Measurements from ENCODE around the gene MCUB. TPM values are rescaled to one million over a fixed set of nuclear protein-coding genes. Genes with fewer than 3 reads are reported as not detected.

The MCUB gene
- total and polyA plus RNA-seq, 9 of the 15 experiments (the other 6 are each of a cell fraction or from before 2014, with no cell fraction given) = 1.4 to 21.5 (median 5.4) TPM

DNA sequence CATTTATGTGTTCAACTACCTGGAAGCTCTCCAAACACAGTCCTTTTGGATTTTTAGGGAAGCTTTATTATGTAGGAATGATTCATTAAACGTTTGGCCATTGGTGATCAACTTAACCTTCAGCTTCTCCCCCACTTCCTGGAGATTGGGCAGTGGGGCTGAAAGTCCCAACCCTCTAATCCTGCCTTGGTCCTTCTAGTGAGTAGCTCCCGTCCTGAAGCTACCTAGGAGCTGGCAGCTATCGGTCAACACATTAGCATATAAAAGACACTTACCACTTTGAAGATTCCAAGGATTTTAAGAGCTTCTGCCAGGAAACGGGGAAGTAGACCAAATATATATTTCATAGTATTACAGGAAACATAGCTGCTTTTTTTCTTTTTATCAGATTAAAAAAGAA lies 69.7 kb downstream of the MCUB start (continued):
- TF ChIP-seq RFX7 (CRISPR knock-in tag; IDR thresholded peaks at IDR 0.05) = no peak
- no peak for TF ChIP-seq SMARCC2 (IDR thresholded peaks at IDR 0.05; ENCODE audit: low read depth)

GRCh38 chr4:109631532-109632108 lies 71.6 kb downstream of the MCUB start:
- H3K79me2 ChIP-seq (ENCODE audit: control insufficient read depth, insufficient read depth, low read length) = no peaks in the 10 kb centered on the region
- H3K9me3 ChIP-seq (replicated peaks; ENCODE audit: control insufficient read depth, insufficient read depth, low read depth, low read length) = no peaks in the 10 kb centered on the region
- FAIRE-seq = no peak
- WGBS (ENCODE audit: insufficient coverage, low coverage, missing lambda C conversion rate) = 4% methylated on average over 5 of the region's 5 CpGs
- H3K36me3 ChIP-seq (ENCODE audit: control insufficient read depth, insufficient read depth, low read length) = no peaks in the 10 kb centered on the region
- H2AFZ ChIP-seq (ENCODE audit: low read depth, low read length) = no peak overlapping the region
- CTCF ChIA-PET (ENCODE audit: low intra/inter-chr PET ratio) = no interaction called here
- POLR2A ChIA-PET = interaction anchor here (1.8 kb wide), 1 partner anchor 11 kb away, joined by 4 read pairs; no protein-coding TSS in a partner anchor
- TF ChIP-seq COPS2 (conservative IDR thresholded peaks at IDR 0.05) (no peak), USF2 (CRISPR knock-in tag; IDR thresholded peaks at IDR 0.05) (no peak), NFE2L1 (tag; IDR thresholded peaks at IDR 0.05; ENCODE audit: borderline replicate concordance, low read depth) (no peak), JUNB (CRISPR knock-in tag; conservative IDR thresholded peaks at IDR 0.05) (no peak), ETS2 (tag; IDR thresholded peaks at IDR 0.05; ENCODE audit: borderline replicate concordance, poor library complexity, severe bottlenecking) (no peak), XRCC4 (IDR thresholded peaks at IDR 0.05; ENCODE audit: extremely low read depth, insufficient read depth, insufficient read length) (no peak), ZNF507 (tag; conservative IDR thresholded peaks at IDR 0.05) (no peak)
- H3K4me1 ChIP-seq (replicated peaks in 1 of 2; ENCODE audit: control insufficient read depth in 2 of 2, insufficient read depth in 2 of 2, low read length in 2 of 2) = no peaks in the 10 kb centered on the region; a peak in 2 of 5 replicates
- in situ Hi-C loops (cut with MboI) (no loop called here), intact Hi-C loops (cut with micrococcal nuclease) (no loop called here)
- no peak; the same call in 2 of the 3 replicates for ATAC-seq
- no peak overlapping the region for H3K27ac ChIP-seq (ENCODE audit: extremely low read depth, low read depth, low read length)
- H3K9me1 ChIP-seq (ENCODE audit: control insufficient read depth, insufficient read depth, low read length) = no peaks in the 10 kb centered on the region
- no peak overlapping the region for H3K4me2 ChIP-seq (ENCODE audit: insufficient read depth, low read length)
- H4K20me1 ChIP-seq (replicated peaks; ENCODE audit: control insufficient read depth, insufficient read depth, low read length) = no peaks in the 10 kb centered on the region
- peaks cover 3 to 5% of the 10 kb centered on the region in 2 experiments for H3K27me3 ChIP-seq (ENCODE audit: control insufficient read depth in 2 of 2, insufficient read depth in 2 of 2, low read length in 2 of 2)
- no peak for DNase-seq (ENCODE audit: extremely low read depth in 1 of 4, low spot score in 3 of 4)
- H3K9ac ChIP-seq (ENCODE audit: insufficient read depth in 1 of 2, low read depth in 2 of 2, low read length in 2 of 2) = no peak overlapping the region; a peak in 1 of 4 replicates
- no TSS peak for BruUV-seq (replicated peaks)
- no peak overlapping the region for H3K4me3 ChIP-seq
